GM12878 (cell line): Measurements from ENCODE around the gene KRT38. TPM values are rescaled to one million over a fixed set of nuclear protein-coding genes. Genes with fewer than 3 reads are reported as not detected.

Experiments
- ATAC-seq: fragments of 200-7000 bp; cut with Tn5 transposase; 3 replicates; pipeline ENCODE4 v1.9.1; 2020; ENCODE audit warnings: mild to moderate bottlenecking, moderate library complexity
- BruUV-seq: library from RNA; stranded (reverse); fragments of 400-500 nt; replicated peaks from 2 replicates; lab custom pipeline; 2021; lab: Mats Ljungman, UMichigan
- CTCF ChIA-PET: fragments of 300-600 bp; sonication (Branson Sonifier 250); formaldehyde crosslinking; extraction: SDS; loops from one replicate; lab custom pipeline; 2021; ENCODE audit warnings: inconsistent platforms; lab: Yijun Ruan, JAX
- POLR2A ChIA-PET: fragments of 350-600 bp; formaldehyde crosslinking; extraction: SDS; loops from one replicate; lab custom pipeline; 2021; ENCODE audit warnings: inconsistent platforms; lab: Charles Lee
- RAD21 ChIA-PET: fragments of 300-600 bp; sonication (Branson Sonifier 250); formaldehyde crosslinking; loops from one replicate; lab custom pipeline; 2023; ENCODE audit warnings: antibody characterized with exemption; ENCODE audit not compliant: unreplicated experiment; lab: Charles Lee
- SMC1A ChIA-PET: fragments of 300-600 bp; sonication (Branson Sonifier 250); formaldehyde crosslinking; loops from one replicate; lab custom pipeline; 2023; ENCODE audit not compliant: unreplicated experiment, uncharacterized antibody; lab: Charles Lee
- DNase-seq: peaks from one replicate; pipeline ENCODE4 v3.0.0-alpha.2; 2011; ENCODE audit warnings: low read depth, low spot score
- FAIRE-seq: peaks from 3 replicates; lab custom pipeline; 2011; peaks lifted over from hg19 to GRCh38; lab: Jason Lieb, UNC
- H2AFZ ChIP-seq: 2 replicates; pipeline ENCODE4 v1.6.0; 2011; ENCODE audit warnings: low read depth, low read length, control low read depth; ENCODE audit not compliant: control insufficient read depth
- H3K27ac ChIP-seq: 2 replicates; pipeline ENCODE4 v1.5.1; 2011; ENCODE audit warnings: control low read depth; ENCODE audit not compliant: control insufficient read depth, insufficient read depth
- H3K27me3 ChIP-seq, 2 experiments: replicated peaks in 1 of 2; 2 replicates each; pipeline versions ENCODE4 v1.6.0 to v1.6.1; 2011; ENCODE audit warnings: low read length in 1 of 2; ENCODE audit not compliant: control insufficient read depth in 2 of 2, insufficient read depth in 2 of 2
- H3K36me3 ChIP-seq, 2 experiments: 2 replicates each; pipeline ENCODE4 v1.5.1; 2011; ENCODE audit warnings: low read length in 1 of 2; ENCODE audit not compliant: control insufficient read depth in 2 of 2, insufficient read depth in 2 of 2
- H3K4me1 ChIP-seq: 2 replicates; pipeline ENCODE4 v1.6.1; 2011; ENCODE audit warnings: mild to moderate bottlenecking, low read length, moderate library complexity, mixed read lengths; ENCODE audit not compliant: control insufficient read depth, insufficient read depth
- H3K4me2 ChIP-seq: 2 replicates; pipeline ENCODE4 v1.6.0; 2011; ENCODE audit warnings: control low read depth; ENCODE audit not compliant: control insufficient read depth, insufficient read depth
- H3K4me3 ChIP-seq: fragments of 200-600 bp; sonication (generic); 2 replicates; pipeline ENCODE4 v1.5.1; 2016
- H3K79me2 ChIP-seq: 2 replicates; pipeline ENCODE4 v1.6.0; 2011; ENCODE audit warnings: low read length; ENCODE audit not compliant: control insufficient read depth, insufficient read depth
- H3K9ac ChIP-seq: 2 replicates; pipeline ENCODE4 v1.8.0; 2011; ENCODE audit warnings: low read length, control low read depth, mixed read lengths; ENCODE audit not compliant: control insufficient read depth, insufficient read depth
- H3K9me3 ChIP-seq: replicated peaks from 3 replicates; pipeline ENCODE4 v1.5.1; 2011; ENCODE audit warnings: mild to moderate bottlenecking, low read length; ENCODE audit not compliant: control insufficient read depth, insufficient read depth
- H4K20me1 ChIP-seq: 2 replicates; pipeline ENCODE4 v1.6.0; 2011; ENCODE audit not compliant: control insufficient read depth, insufficient read depth
- ATF2 ChIP-seq: IDR thresholded peaks from 2 replicates; pipeline ENCODE4 v1.6.1; 2012; ENCODE audit warnings: low read length, inconsistent platforms
- CBFB ChIP-seq: IDR thresholded peaks from 2 replicates; pipeline ENCODE4 v1.6.1; 2016; ENCODE audit warnings: antibody characterized with exemption, low read depth
- MEF2A ChIP-seq: IDR thresholded peaks from 2 replicates; pipeline ENCODE4 v1.6.1; 2011; ENCODE audit warnings: low read depth, mild to moderate bottlenecking, low read length, moderate library complexity; ENCODE audit not compliant: insufficient read depth
- MTA3 ChIP-seq: IDR thresholded peaks from 2 replicates; pipeline ENCODE4 v1.6.1; 2012; ENCODE audit warnings: low read length, inconsistent platforms, borderline replicate concordance
- NFXL1 ChIP-seq: fragments of 450-650 bp; IDR thresholded peaks from 2 replicates; pipeline ENCODE4 v1.6.1; 2017; ENCODE audit warnings: antibody characterized with exemption, mild to moderate bottlenecking, borderline replicate concordance
- NRF1 ChIP-seq: conservative IDR thresholded peaks from 2 replicates; pipeline ENCODE4 v1.6.1; 2011; ENCODE audit warnings: mild to moderate bottlenecking, low read depth, low read length, improper control_type of control experiment
- PAX8 ChIP-seq: fragments of 450-650 bp; IDR thresholded peaks from 2 replicates; pipeline ENCODE4 v1.6.1; 2017; ENCODE audit warnings: mild to moderate bottlenecking, moderate library complexity
- PKNOX1 ChIP-seq: fragments of 450-650 bp; IDR thresholded peaks from 2 replicates; pipeline ENCODE4 v1.6.1; 2016; ENCODE audit warnings: mild to moderate bottlenecking
- SIX5 ChIP-seq: IDR thresholded peaks from 2 replicates; pipeline ENCODE4 v1.6.1; 2011; ENCODE audit warnings: mild to moderate bottlenecking, low read depth, low read length, moderate library complexity; ENCODE audit not compliant: severe bottlenecking
- ZNF217 ChIP-seq: fragments of 450-650 bp; IDR thresholded peaks from 2 replicates; pipeline ENCODE4 v1.6.1; 2017; ENCODE audit warnings: antibody characterized with exemption, mild to moderate bottlenecking
- WGBS: methylation state at CpG from one replicate; pipeline ENCODE4 v1.1.6; 2016; ENCODE audit warnings: low lambda C conversion rate; ENCODE audit not compliant: insufficient replicate concordance, insufficient coverage; ENCODE audit errors: missing lambda C conversion rate; 5-methylcytosine and 5-hydroxymethylcytosine counted together
- in situ Hi-C: fragments of 300-500 bp; cut with MboI; formaldehyde crosslinking; loops from 9 replicates; pipeline ENCODE4 v1.14.3; 2018; ENCODE audit warnings: mixed read lengths
- intact Hi-C: fragments of 100-400 bp; cut with micrococcal nuclease; formaldehyde crosslinking; loops from one replicate; pipeline ENCODE4 v1.14.2; 2022; ENCODE audit not compliant: unreplicated experiment
- polyA plus RNA-seq, 11 experiments: library from polyadenylated mRNA; depleted of rRNA in 4 of 11; unstranded in 6 of 11; stranded (reverse) in 5 of 11; fragments of >200 nt; fragmentation: Nextera tagmentation in 4 of 11; fragmentation: Illumina TruSeq in 1 of 11; extraction: Ambion mirVana in 4 of 11; extraction: Trizol in 1 of 11; gene quantifications; 1 replicate in 1 of 11; 2 replicates in 10 of 11; pipeline versions ENCODE4 v1.2.1 to v1.2.3, GENCODE V29; 2011 to 2016; ENCODE audit warnings: inconsistent platforms in 2 of 11, missing spikeins in 2 of 11, low read depth in 1 of 11
- total RNA-seq, 4 experiments: library from RNA; depleted of rRNA in 3 of 4; stranded (reverse); fragments of >200 nt in 3 of 4; fragmentation: Illumina TruSeq in 1 of 4; extraction: Trizol in 1 of 4; gene quantifications; 2 replicates each; pipeline versions ENCODE4 v1.2.1 to v1.2.3, GENCODE V29; 2013 to 2021
- TF ChIP-seq, protein P1 (sequence below): fragments of 450-650 bp; IDR thresholded peaks from 2 replicates; pipeline ENCODE4 v1.6.1; 2017; ENCODE audit warnings: mild to moderate bottlenecking, low read depth, inconsistent platforms; ENCODE audit not compliant: poor library complexity, severe bottlenecking
- TF ChIP-seq, protein P2 (sequence below): fragments of 450-650 bp; IDR thresholded peaks from 2 replicates; pipeline ENCODE4 v1.6.1; 2018; ENCODE audit warnings: borderline replicate concordance, mild to moderate bottlenecking; ENCODE audit not compliant: partially characterized antibody

KRT38 gene
- total and polyA plus RNA-seq, 10 of the 15 experiments (the other 5 are each of a cell fraction or from before 2014, with no cell fraction given) = not detected

DNA sequence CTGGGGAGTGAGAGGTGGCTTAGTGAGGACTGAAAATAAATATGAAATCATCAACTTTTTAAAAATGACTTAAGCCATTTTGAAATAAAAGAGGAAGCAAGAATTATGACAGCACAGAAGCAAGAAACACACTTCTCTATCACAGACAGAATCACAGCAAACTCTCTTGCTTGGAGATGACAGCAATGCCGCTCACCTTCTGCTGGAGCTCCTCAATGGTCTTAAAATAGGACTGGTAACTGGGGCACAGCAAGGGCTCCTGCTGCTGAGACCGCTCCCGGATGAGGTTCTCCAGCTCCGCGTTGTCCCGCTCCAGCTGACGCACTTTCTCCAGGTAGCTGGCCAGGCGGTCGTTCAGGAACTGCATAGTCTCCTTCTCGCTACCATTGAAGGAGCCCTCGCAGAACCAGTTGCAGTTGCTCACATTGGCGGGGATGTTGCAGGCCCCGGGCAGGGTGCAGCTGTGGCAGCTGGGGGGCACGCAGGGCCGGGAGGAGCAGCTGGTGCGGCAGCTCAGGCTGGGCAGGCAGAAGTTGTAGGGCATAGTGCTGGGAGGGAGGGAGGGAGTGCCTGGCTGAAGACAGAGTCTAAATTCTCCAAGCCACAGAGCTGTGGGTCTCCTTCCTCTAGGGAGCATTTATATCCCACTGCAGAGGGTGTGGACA is 43.7 kb downstream of the KRT38 start, which contains the start of gene KRT31:
KRT31 (minus strand) TSS at position 613 of the 665 bp plus-strand sequence; CDS start at position 544, 69 bp downstream.
- Histone ChIP-seq H3K9ac (no peak within 1 kb of the TSS), H3K4me2 (no peak within 1 kb of the TSS), H3K4me1 (no peaks in the 10 kb centered on the region), H2AFZ (no peak within 1 kb of the TSS), H4K20me1 (no peaks in the 10 kb centered on the region), H3K27me3 (peaks cover 0 to 6% of the 10 kb centered on the region in 2 experiments; a peak in 2 of 4 replicates), H3K4me3 (no peak within 1 kb of the TSS), H3K27ac (no peak within 1 kb of the TSS), H3K36me3 (no peaks in the 10 kb centered on the region), H3K79me2 (no peaks in the 10 kb centered on the region), H3K9me3 (no peaks in the 10 kb centered on the region)
- CTCF ChIA-PET = no interaction called here
- ATAC-seq (no peak), FAIRE-seq (no peak), DNase-seq (no peak)
- POLR2A ChIA-PET = no interaction called here
- WGBS = 60% methylated on average over 15 of the region's 16 CpGs
- BruUV-seq = no TSS peak
- RAD21 ChIA-PET = no interaction called here
- SMC1A ChIA-PET = no interaction called here
- in situ Hi-C loops = no loop called here
- intact Hi-C loops = no loop called here
- TF ChIP-seq NRF1 (no peak), ATF2 (no peak), CBFB (no peak), PKNOX1 (no peak), MTA3 (no peak), PAX8 (no peak), SIX5 (no peak), NFXL1 (no peak), ZNF217 (no peak), MEF2A (no peak)
- TF ChIP-seq, protein P1, sequence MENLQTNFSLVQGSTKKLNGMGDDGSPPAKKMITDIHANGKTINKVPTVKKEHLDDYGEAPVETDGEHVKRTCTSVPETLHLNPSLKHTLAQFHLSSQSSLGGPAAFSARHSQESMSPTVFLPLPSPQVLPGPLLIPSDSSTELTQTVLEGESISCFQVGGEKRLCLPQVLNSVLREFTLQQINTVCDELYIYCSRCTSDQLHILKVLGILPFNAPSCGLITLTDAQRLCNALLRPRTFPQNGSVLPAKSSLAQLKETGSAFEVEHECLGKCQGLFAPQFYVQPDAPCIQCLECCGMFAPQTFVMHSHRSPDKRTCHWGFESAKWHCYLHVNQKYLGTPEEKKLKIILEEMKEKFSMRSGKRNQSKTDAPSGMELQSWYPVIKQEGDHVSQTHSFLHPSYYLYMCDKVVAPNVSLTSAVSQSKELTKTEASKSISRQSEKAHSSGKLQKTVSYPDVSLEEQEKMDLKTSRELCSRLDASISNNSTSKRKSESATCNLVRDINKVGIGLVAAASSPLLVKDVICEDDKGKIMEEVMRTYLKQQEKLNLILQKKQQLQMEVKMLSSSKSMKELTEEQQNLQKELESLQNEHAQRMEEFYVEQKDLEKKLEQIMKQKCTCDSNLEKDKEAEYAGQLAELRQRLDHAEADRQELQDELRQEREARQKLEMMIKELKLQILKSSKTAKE = no peak
- TF ChIP-seq, protein P2, sequence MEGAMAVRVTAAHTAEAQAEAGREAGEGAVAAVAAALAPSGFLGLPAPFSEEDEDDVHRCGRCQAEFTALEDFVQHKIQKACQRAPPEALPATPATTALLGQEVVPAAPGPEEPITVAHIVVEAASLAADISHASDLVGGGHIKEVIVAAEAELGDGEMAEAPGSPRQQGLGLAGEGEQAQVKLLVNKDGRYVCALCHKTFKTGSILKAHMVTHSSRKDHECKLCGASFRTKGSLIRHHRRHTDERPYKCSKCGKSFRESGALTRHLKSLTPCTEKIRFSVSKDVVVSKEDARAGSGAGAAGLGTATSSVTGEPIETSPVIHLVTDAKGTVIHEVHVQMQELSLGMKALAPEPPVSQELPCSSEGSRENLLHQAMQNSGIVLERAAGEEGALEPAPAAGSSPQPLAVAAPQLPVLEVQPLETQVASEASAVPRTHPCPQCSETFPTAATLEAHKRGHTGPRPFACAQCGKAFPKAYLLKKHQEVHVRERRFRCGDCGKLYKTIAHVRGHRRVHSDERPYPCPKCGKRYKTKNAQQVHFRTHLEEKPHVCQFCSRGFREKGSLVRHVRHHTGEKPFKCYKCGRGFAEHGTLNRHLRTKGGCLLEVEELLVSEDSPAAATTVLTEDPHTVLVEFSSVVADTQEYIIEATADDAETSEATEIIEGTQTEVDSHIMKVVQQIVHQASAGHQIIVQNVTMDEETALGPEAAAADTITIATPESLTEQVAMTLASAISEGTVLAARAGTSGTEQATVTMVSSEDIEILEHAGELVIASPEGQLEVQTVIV = no peak
